Stimulated activated CD4-positive, alpha-beta T cell treated with anti-CD3 and anti-CD28 coated beads, TNF-alpha, amount 100 ng/mL, for 48 hours (primary cell): ENCODE measurements around the gene CASP1.
"Not testable (repeated sequence)": the region's sequence is repeated elsewhere in the genome, so short reads cannot be mapped to it uniquely, and the experiment has no call there.

Experiments used
- DNase-seq, 3 donors: peaks; one replicate each; pipeline ENCODE4 v3.0.0-alpha.2; 2020; ENCODE audit warnings: low read depth in 3 of 3

Gene CASP1

DNA sequence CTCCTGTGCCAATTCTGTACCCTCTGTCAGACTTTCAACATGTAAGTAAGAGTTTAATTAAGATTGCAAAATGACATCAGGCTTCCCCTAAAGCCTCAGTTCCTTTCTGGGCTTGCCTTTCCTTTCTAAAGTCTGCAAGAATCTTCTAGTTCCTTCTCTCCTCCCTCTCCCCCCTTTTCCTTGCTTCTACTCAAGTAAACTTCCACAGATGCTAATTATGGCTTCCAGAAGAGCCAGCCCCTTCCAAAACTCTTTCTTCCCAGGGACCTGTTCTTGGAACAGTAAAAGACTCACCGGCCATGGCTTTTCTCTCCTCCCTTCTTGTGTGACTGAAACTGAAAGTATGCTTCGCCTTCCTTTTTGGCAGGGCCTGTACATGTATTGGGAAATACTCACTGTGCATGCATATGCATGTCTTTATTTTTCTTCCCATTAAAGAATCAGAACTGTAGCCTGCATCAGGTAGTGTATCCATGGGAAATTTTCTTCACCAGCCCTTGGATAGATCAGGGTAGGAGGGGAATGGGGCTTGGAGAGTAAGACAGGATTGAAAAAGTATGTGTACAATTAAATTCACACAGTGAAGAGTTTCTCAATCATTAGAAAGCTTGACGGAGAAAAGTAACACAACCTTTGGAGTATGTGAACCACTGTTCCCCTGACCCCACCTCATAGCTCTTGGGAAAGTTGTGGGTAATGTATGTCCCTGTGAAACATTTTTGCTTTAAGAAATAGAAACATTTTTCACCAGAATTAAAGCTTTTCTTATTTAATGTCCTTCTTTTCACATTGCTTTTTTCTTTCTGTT is at the start of gene CASP1:
Gene CASP1 (minus strand): TSS at position 332 of the 808 bp plus-strand sequence. CDS start 31 bp downstream, at position 301.
- DNase-seq, result no peak

DNA sequence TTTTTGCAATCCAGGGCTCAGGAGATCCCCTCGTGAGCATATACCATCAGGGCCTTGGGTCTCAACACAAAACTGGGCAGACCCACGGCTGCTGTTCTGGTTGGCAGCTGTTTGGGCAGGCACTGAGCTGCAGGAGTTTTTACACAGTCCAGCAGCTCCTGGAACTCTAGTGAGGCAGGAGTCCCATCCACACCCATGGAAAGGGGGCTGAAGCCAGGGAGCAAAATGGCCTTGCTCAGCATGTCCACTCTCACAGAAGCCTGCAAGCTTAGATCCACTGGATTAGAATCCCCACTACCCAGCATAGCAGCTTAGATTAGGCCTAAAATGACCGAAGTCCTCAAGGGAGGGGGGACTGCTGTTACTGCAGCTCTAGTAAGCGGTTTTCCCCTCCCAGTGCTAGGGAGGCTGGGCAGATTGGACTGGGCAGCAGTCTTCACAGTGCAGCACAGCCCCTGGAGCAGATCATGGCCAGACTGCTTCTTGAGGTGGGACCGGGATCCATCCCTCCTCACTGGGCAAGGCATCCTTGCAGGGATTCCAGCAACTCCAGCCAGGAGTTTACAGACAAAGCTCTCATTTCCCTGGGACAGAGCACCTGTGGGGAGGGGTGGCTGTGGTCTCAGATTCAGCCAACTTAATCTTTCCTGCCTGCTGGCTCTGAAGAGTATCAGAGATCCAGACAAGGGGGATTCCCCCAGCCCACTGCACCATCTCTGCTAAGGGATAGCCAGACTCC is 46.6 kb upstream of the CASP1 start:
- no peak for DNase-seq

DNA sequence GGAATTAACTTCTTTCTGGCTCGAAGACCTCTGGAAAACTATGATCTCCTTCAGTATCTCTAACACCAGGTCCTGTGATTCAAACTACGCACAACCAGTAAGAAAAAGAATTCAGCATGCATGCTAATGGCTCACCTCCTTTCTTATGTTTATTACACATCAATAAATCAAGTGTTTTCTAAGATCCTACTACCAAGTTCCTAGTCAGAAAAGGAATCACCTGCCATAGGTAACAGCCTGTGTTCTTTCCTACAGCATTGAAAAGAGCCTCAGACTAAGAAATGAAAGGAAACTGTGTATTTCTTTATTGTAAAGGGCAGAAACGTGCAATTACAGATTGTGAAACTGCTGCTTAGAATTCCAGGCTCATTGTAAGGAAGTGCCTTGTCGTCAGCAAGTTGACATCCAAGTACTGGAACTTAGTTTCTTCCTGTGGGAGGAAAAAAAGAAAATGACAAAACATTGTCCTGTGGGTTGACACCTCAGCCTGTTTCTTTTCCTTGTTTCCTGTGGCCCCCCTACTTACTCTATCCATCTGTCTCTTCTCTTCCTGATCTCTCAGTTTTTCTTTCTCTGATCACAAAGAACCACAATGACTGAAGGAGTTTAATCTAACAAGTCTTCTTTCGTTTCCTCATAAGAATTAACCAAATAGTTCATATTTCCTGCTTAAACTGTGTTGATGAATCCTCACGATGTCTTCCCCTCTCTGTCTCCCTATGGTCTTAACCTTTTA is 45.4 kb upstream of the CASP1 start:
- not testable (repeated sequence) for DNase-seq

DNA sequence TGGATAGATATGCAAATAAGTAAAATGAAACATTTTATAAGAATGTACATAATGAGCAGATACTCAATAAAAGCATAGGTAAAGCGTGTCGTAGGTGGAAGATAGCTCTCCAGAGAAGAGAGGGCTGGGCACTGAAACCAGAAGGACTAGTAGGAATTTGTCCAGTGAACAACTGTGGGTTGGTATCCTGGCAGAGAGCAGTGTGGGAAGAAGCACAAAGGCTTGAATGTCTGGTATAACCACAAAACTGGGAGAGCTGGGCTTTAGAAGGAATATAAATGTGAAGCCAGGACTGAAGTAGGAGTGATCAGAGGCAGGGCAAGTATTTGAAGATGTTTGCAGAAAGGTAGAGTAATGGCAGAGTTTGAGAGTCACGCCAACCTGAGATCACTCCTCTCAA is 43.3 kb upstream of the CASP1 start:
- DNase-seq, result no peak

DNA sequence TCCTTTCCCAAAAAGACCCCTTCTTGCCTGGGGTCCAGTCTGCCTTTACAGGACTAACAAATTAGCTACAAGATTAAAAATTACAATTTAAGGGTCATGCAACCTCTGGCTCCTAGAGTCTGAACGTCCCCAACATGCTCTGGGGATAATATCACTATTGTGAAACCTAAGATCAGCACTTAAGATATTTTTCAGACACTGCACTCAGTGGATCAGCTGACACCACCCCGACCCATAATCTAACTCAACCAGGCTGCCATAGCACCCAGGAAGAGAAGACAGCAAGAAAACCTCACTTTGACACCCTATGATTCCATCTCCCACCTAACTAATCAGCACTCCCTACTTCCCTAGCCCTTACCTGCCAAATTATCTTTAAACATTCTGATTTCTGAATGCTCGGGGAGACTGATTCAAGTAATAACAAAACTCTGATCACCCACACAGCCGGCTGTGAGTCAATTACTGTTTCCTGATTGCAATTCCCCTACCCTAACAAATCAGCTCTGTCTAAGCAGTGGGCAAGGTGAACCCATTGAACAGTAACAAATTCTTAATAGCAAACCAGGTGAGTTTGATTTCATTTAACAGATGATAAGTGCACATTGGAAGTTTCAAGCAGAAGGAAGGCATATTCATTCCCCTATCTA is 42.3 kb upstream of the CASP1 start:
- DNase-seq, result peak in 2 of 3 donors; percentile 25 to 26

DNA sequence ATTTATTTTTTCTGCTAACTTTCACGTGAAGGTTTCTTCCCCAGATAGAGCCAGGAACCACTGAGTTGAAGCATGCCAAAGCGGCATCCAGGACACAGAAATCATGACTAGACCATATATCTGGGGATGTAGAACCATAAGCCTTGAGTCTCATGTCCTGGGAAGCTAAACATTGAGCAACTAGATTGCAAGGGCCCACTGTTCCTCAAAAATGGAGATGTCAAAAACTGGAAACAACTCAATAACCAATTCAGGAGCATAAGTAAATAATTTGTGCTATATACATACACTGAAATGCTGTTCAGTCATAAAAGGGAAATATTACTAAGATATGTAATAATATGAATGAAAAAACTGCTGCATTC is 39.2 kb upstream of the CASP1 start:
- DNase-seq, result no peak

DNA sequence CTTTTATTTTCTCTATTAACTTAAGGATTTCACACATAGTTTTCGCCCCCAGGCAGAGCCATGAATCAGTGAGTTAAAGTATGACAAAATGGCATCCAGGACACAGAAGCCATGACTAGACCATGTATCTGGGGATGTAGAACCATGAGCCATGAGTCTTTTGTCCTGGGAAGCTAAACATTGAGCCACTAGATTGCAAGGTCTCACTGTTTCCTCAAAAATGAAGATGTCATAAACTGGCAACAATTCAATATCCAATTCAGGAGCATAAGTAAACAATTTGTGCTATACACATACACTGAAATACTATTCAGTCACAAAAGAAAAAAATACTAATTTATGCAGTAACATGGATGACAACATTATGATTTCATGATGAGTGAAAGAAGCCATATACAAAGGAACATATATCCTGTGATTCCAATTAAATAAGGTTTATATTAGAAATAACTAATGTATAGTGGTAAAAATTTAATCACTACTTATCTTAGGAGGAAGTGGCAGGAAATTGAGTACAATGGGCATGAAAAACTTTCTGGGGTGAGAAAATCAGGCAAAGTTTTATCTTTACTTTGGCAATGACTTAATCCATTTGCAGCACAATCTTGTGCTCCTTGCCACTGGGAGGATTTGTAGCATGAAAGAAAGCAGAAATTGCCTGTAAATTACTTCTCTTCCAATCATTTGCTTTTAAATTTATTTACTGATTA is 38.7 kb upstream of the CASP1 start:
- no peak for DNase-seq

DNA sequence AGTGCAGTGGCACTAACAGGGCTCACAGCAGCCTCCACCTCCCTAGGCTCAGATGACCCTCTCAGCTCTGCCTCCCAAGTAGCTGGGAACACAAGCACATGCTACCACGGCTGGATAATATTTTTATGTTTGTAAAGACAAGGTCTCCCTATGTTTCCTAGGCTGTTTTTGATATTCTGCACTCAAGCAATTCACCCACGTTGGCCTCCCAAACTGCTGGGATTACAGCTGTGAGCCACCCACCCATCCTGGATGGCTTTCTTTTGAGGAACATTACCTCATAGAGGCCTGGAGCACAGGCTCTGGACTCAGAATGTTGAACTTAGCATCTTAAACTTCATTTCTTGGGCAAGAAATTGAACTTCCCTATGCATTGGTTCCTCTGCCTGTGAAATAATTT is 37.1 kb upstream of the CASP1 start:
- not testable (repeated sequence) for DNase-seq

DNA sequence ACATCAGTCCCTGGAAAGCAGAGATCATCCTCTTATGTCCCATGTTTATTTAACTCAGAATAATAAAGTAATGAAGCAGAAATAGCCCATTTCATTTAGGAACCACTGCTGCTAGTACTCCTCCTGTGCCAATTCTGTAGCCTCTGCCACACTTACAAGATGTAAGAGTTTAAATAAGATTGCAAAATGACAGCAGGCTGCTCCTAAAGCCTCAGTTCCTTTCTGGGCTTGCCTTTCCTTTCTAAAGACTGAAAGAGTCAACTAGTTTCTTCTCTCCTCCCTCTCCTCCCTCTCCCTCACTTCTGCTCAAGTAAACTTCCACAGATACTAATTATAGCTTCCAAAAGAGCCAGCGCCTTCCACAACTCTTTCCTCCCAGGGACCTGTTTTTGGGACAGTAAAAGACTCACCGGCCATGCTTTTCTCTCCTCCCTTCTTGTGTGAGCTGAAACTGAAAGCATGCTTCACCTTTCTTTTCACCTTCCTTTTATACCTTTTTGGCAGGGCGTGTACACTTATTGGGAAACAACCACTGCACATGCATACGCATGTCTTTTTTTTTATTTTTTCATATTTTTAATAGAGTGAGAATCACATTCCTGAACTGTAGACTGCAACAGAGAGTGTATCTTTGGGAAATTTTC is 36.3 kb upstream of the CASP1 start:
- no peak for DNase-seq

DNA sequence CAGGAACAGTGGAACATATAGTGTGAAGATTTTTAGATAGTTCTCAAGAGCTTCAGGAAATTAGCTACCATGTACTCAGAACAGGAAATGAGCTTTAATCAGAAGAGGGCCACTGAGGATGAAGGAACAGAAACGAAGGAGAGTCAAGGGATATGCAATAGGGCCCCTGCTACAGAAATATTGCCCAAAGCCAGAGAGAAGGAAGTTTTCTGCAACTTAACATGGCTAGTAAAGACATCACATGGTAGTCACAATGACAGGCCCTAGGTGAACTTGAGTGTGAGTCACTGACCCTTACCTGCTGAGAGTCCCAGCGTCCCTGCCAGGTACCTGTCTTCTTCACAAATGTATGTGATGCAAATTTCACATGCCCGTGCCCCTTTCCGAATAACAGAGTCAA is 35.4 kb upstream of the CASP1 start:
- DNase-seq, result no peak

DNA sequence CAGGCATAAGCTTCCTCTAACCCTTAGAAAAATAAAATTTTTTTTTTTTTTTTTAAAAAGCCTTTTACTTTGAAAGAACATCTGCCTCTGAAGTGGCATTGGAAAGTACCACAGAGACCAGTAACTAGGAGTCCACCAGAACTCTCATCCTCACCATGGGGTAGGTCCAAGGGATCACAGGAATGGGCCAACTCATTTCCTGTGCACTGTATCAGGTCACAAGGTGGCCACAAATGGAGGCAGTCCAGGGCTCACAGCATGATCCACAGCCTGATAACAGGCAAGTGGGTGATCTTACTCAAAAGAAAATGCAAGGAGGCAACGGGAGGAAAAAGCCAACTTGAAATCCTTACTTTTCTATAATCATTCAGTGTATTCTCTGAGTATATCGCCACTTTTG is 34.8 kb upstream of the CASP1 start:
- DNase-seq, result not testable (repeated sequence)

DNA sequence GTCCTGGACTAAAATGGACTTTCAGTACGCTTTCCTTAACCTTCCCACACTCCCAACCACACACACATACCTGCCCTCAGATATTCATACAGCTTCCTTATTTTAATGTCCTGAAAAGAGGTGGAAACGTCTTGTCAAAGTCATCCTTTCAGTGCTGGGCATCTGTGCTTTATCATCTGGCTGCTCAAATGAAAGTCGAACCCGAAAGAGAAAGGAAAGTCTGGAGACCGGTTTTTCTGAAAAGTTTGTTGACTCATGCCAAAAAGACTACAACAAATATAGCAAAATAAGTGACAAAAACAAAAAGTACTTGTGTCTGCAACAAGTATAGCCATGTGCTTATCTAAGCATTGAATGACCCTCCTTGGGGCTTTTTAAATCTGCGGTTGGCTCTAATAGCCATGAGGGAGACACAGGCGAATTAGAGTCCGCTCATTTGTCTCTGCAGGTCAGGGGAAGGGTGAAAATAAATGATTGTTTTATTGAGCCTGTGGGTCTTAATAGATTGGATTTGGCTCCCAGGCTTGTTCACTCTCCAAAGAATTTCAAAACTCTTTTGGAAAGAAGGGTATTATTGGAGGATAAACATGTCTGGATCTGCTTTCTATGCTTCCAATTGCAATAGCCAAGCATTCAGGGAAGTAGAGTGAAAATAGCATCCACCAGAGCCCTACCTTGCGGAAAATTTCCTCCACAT is 28.4 kb upstream of the CASP1 start:
- not testable (repeated sequence) for DNase-seq

DNA sequence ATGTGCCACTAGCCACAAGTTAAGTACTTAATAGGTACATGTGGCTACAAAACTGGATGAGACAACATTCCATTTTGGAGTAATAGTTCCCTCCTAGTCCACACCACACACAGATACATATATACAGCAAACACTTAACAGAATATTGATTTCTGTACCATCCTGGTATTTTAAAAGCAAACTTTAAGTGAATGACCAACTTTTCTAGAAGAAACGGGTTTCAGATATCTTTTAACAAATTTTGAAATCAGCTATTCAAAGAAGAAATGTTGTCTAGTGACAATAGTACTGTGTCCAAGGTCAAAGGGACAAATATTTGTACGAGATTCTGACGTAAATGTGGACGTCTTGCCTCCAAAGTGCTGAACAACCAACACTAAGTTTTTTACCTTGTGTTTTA is 22.5 kb upstream of the CASP1 start:
- DNase-seq, result no peak

DNA sequence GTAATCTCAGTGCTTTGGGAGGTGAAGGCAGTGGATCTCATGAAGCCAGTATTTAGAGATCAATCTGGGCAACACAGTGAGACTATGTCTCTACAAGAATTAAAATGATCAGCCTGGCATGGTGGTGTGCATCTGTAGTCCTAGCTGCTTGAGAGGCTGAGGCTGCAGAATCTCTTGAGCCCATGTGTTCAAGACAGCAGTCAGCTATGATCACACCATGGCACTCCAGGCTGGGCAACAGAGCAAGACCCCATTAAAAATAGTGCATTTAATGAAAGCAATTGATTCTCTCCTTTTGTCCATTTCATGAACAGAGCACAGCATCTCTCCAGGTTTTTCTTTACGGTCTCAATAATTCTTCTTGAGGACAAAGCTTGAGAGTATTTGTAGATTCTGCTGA is 21.5 kb upstream of the CASP1 start:
- DNase-seq, result no peak

DNA sequence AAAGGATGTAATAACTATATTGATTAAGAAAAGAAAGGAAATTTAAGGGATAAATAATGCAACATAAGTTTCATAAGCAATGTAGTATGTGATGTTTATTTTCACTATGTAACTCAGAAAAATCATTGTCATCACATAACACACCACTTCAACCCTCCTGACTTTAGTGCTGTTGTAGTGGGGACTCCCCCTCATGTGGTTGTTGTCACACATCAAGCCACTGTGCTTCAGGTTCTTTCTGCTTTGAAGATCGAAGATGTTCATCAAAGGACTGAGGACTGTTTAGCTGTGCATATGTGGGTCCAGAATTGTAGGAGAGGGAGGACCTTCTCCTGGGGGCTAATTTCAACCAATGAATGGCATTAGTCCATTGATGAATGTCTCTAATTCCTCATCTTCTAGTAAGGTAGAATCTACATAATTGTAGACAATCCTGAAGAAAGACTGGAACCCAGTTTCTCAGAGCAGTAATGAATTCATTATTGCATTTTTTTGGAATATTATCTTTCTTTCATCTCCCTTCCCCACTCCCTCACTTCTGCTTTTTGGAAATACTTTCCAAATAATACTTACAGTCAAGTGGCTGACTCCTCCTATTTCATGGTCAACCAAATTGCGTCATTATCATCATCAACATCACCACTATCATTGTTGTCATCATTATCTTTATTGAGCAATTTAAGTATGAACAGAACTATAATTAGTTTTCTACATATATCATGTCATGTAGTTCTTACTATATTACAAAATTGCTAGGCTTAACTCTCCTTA is 20.0 kb upstream of the CASP1 start:
- DNase-seq, result no peak

DNA sequence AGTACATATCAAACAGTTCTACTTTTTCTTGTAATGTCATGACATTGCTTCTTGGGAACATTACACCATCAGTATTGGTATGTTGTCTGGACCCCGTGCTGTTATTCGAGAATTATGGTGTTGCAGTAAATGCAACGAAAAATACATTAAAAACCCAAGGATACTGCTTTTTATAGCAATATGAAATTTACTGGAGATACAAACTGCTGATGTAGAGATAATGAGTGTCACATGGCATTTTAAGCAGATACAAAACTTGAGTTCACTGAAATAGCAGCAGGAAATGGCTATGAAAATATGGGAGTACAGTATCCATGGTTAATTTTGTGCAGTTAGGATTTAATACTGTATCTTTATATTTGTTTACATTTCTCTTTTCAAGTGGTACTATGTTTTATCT is 17.5 kb upstream of the CASP1 start:
- no peak for DNase-seq

DNA sequence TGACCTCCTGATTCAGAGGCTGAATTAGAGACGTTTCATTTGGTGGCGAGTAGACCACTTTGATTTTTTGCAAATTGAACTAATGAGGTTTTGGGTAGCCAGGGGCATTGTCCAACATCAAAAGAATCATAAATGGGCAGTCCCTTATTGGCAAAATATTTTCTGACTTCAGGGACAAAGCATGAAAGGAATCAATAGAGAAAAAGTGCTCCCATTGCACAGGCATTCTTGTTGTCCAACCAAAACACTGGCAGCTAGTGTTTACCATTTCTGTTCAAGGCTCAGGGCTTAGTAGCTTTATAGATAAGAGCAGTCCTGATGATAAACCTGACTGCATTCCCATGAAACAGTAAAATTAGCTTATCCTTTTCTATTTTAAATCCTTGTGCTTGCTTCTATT is 16.6 kb upstream of the CASP1 start:
- no peak for DNase-seq

DNA sequence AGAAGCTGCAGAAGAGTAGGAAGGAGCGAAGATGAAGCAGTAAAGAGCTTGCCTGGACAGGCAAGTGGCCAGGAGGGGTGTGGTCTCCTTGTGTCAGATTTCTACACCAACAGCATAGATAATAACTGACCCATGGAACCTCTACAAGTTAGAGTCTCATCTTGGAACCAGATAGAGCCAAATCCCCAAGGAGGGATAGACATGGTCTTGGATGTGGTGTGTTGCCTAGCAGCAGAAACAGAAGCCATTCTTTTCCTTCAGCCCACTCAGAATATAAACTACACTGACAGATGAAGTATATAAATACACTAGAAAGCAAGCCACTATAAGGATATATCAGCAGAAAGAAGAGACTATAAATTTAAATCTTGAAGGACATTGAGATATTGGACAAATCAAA is 14.5 kb upstream of the CASP1 start:
- no peak for DNase-seq

DNA sequence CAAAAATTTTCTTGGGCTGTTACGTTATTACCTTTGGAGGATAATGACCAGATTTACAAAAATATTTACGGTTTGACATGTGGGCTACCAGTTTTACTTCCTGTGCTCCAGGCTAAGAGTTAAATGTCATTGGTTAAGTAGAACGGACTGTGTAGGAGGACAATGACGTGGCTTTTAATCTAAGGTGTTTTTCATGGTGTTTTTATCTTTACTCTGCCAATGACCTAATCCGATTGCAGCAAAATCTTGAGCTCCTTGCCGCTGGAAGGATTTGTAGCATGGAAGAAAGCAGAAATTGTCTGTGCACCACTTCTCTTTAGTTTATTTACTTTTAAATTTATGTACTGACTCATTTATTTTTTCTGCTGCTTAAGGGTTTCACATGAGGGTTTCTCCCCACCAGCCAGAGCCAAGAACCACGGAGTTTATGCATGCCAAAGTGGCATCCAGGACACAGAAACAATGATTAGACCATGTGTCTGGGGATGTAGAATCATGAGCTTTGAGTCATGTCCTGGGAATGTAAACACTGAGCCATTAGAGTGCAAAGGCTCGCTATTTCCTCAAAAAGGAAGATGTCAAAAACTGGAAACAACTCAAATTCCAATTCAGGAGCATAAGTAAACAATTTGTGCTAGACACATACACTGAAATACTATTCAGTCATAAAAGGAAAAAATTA is 12.1 kb upstream of the CASP1 start:
- no peak for DNase-seq
